ENCODE measurements around the gene CAT.

The CAT gene

GRCh38 chr11:34427186-34427805 is 11.4 kb upstream of the CAT start:
- H3K4me3 ChIP-seq (ENCODE audit: low read depth, low read length) = no peak overlapping the region
- no peaks in the 10 kb centered on the region for H3K4me1 ChIP-seq
- TF ChIP-seq CTCF (IDR thresholded peaks at IDR 0.05; ENCODE audit: low read depth, low read length) = no peak
- no peaks in the 10 kb centered on the region for H3K27me3 ChIP-seq
- DNase-seq = no peak
- H3K9me3 ChIP-seq = no peaks in the 10 kb centered on the region
- no peaks in the 10 kb centered on the region for H3K36me3 ChIP-seq

DNA sequence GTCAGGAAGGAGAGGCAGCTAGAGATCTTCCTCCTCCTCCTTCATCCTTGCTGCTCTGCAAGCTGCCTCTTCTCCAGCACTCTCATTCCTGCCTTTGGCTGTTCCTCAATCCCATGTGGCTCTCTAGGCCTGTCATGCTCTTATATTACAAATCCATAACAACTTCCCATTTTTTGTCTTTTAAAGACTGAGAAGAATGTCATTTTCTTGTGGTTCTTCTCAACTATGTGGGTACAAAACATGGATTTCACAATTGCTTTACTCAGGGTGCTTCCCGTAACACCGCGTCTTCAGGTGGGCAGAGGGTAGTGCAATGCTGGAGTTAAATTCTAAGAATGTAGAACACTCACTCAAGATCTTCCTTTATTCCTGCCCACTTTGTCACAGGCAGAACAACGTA is 6.8 kb upstream of the CAT start:
- H3K27me3 ChIP-seq = no peaks in the 10 kb centered on the region
- DNase-seq = no peak
- H3K9me3 ChIP-seq = no peaks in the 10 kb centered on the region
- H3K4me3 ChIP-seq (ENCODE audit: low read depth, low read length) = no peak overlapping the region
- TF ChIP-seq CTCF (IDR thresholded peaks at IDR 0.05; ENCODE audit: low read depth, low read length) = no peak
- H3K4me1 ChIP-seq = no peaks in the 10 kb centered on the region
- no peaks in the 10 kb centered on the region for H3K36me3 ChIP-seq

- no peaks in the 10 kb centered on the region for H3K4me1 ChIP-seq
- no peaks in the 10 kb centered on the region for H3K27me3 ChIP-seq
- no peak for TF ChIP-seq CTCF (IDR thresholded peaks at IDR 0.05; ENCODE audit: low read depth, low read length)
- H3K9me3 ChIP-seq = no peaks in the 10 kb centered on the region
- no peak overlapping the region for H3K4me3 ChIP-seq (ENCODE audit: low read depth, low read length)
- H3K36me3 ChIP-seq = no peaks in the 10 kb centered on the region
- DNase-seq = no peak
Measured at GRCh38 chr11:34432822-34433221, 5.9 kb upstream of the CAT start.

DNA sequence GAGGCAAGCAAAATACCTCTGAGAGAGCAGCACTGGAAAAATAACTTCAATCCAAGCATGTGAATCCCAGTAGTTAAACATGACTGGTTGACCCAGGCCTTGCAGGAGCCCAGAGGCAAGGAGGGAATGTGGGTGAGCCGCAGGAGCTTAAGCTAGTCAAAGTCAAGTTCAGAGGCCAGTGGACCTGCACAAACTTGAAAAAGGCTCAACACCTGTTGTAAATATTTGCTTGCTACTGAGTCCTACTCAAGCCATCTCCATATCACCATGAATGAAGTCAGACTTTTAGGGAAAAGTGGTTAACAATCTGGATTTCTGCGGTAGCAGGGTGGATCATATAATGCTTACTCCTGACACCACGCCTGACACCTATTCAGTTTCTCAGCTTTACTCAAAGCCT is 4.8 kb upstream of the CAT start:
- no peaks in the 10 kb centered on the region for H3K4me1 ChIP-seq
- no peak for DNase-seq
- TF ChIP-seq CTCF (IDR thresholded peaks at IDR 0.05; ENCODE audit: low read depth, low read length) = no peak
- no peaks in the 10 kb centered on the region for H3K36me3 ChIP-seq
- H3K4me3 ChIP-seq (ENCODE audit: low read depth, low read length) = no peak overlapping the region
- H3K27me3 ChIP-seq = no peaks in the 10 kb centered on the region
- H3K9me3 ChIP-seq = no peaks in the 10 kb centered on the region

GRCh38 chr11:34437224-34438125 is 1.3 kb upstream of the CAT start:
- Histone ChIP-seq H3K9me3 (no peaks in the 10 kb centered on the region), H3K4me3 (ENCODE audit: low read depth, low read length) (no peak overlapping the region), H3K4me1 (no peaks in the 10 kb centered on the region), H3K27me3 (no peaks in the 10 kb centered on the region), H3K36me3 (no peaks in the 10 kb centered on the region)
- DNase-seq = no peak
- TF ChIP-seq CTCF (IDR thresholded peaks at IDR 0.05; ENCODE audit: low read depth, low read length) = no peak

DNA sequence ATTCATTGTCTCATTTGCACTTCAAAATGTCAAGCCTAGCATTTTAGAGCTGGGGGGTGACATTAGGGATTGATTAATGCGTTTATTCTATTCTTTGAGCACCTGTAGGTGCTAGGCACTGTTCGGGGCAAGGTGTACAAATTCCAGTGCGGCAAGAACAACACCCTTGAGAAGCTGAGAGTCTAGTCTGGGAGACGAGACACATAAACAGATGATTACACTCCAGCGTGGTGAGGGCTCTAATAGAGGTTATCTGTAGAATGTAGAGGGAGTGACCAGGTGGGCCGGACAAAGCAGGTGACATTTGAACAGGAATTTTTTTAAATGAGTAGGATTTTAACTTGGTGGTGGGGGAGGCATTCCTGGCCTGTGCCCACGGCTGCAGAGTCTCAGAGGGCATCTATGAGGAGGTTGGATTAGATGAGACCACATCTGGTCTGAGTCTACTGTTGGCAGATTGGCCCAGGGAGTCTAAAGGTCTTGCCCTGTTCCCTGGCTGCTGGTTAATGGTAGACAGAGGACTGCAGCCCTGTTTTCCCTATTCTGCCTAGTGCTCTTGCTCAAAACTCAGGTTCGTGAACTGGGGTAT is 970 bp downstream of the CAT start:
- no peaks in the 10 kb centered on the region for H3K9me3 ChIP-seq
- peak overlapping the region; percentile 70 for H3K4me3 ChIP-seq (ENCODE audit: low read depth, low read length)
- no peaks in the 10 kb centered on the region for H3K4me1 ChIP-seq
- H3K27me3 ChIP-seq = no peaks in the 10 kb centered on the region
- TF ChIP-seq CTCF (IDR thresholded peaks at IDR 0.05; ENCODE audit: low read depth, low read length) = no peak
- DNase-seq = no peak
- no peaks in the 10 kb centered on the region for H3K36me3 ChIP-seq

All from BE2C (cell line).